Cerebellar cortex (tissue), 1 donor: Measurements from ENCODE around the gene SYDE1.

Experiments
- DNase-seq: peaks from one replicate; pipeline ENCODE4 v3.0.0-alpha.2; 2015; ENCODE audit warnings: low spot score

The SYDE1 gene

GRCh38 chr19:15108145-15108844 is 1.1 kb downstream of the SYDE1 start:
- DNase-seq, result no peak

GRCh38 chr19:15108845-15109767 is 1.9 kb downstream of the SYDE1 start:
- DNase-seq, result no peak

GRCh38 chr19:15109768-15110417 is 2.7 kb downstream of the SYDE1 start:
- DNase-seq, result no peak

- no peak for DNase-seq
Observed at GRCh38 chr19:15110418-15110815, 3.2 kb downstream of the SYDE1 start.

GRCh38 chr19:15111758-15112157 is 4.6 kb downstream of the SYDE1 start:
- no peak for DNase-seq

GRCh38 chr19:15112385-15112784 is 5.2 kb downstream of the SYDE1 start:
- DNase-seq, result no peak

GRCh38 chr19:15113245-15114152 is 6.3 kb downstream of the SYDE1 start:
- no peak for DNase-seq

GRCh38 chr19:15114153-15114540 is 6.9 kb downstream of the SYDE1 start:
- DNase-seq, result no peak

GRCh38 chr19:15115080-15115479 is 7.9 kb downstream of the SYDE1 start:
- no peak for DNase-seq

- DNase-seq, result no peak
Observed at GRCh38 chr19:15115762-15116615, 8.8 kb downstream of the SYDE1 start.

GRCh38 chr19:15116856-15117255 is 9.7 kb downstream of the SYDE1 start:
- no peak for DNase-seq

- DNase-seq, result no peak
Observed at GRCh38 chr19:15118248-15118647, 11.0 kb downstream of the SYDE1 start.

- DNase-seq, result no peak
Observed at GRCh38 chr19:15118789-15119494, 11.7 kb downstream of the SYDE1 start.

- DNase-seq, result no peak
Observed at GRCh38 chr19:15120135-15121026, 13.2 kb downstream of the SYDE1 start.

- no peak for DNase-seq
Observed at GRCh38 chr19:15122331-15123030, 15.3 kb downstream of the SYDE1 start.

GRCh38 chr19:15123031-15123890 is 16.1 kb downstream of the SYDE1 start:
- no peak for DNase-seq

- no peak for DNase-seq
Observed at GRCh38 chr19:15123900-15124299, 16.7 kb downstream of the SYDE1 start.
